ENCODE measurements around the gene MRPL51.
"Not testable (repeated sequence)": the region's sequence is repeated elsewhere in the genome, so short reads cannot be mapped to it uniquely, and the experiment has no call there.

MRPL51 gene

DNA sequence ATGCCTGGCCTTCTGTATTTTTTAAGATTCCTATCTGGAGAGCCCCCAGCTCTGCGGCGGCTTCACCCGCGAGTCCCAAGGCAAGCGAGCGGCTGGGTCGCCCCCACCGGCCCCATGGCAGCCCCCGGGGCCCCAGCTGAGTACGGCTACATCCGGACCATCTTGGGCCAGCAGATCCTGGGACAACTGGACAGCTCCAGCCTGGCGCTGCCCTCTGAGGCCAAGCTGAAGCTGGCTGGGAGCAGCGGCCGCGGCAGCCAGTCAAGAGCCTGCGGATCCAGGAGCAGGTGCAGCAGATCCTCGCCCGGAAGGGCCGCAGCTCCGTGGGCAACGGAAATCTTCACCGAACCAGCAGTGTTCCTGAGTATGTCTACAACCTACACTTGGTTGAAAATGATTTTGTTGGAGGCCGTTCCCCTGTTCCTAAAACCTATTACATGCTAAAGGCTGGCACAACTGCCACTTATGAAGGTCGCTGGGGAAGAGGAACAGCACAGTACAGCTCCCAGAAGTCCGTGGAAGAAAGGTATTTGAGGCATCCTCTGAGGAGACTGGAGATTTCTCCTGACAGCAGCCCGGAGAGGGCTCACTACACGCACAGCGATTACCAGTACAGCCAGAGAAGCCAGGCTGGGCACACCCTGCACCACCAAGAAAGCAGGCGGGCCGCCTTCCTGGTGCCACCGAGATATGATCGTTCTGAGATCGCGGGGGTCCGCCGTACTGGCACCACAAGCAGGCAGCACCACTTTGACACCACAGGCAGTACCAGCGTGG lies 15.3 kb downstream of the MRPL51 start:
- DNase-seq, result not testable (repeated sequence)

- DNase-seq, result peak; percentile 79
Observed at GRCh38 chr12:6476489-6476888, 16.6 kb downstream of the MRPL51 start.

- DNase-seq, result not testable (repeated sequence)
Observed at GRCh38 chr12:6475233-6475975, 17.7 kb downstream of the MRPL51 start.

- DNase-seq, result no peak
Observed at GRCh38 chr12:6472491-6472890, 20.6 kb downstream of the MRPL51 start.

DNA sequence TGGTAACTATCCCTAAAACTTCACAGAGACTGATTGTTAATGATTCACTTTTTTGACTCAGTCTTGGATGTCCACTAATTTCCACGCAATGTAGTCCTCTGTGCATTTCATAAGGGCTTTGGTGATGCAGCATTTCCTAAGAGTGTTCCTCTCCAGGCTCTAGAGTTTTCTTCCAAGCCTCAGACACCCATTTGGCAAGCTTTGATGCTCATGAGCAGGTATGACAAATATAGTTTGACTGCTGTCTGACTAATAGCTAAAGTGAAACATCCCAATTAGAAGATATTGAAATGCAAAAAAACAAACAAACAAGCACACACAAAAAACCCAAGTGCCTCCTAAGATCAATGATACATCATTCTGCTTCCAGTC lies 21.1 kb downstream of the MRPL51 start:
- peak; percentile 29 for DNase-seq

GRCh38 chr12:6470375-6471163 lies 22.5 kb downstream of the MRPL51 start, which contains the start of gene VAMP1:
VAMP1 (minus strand) TSS chr12:6470677; CDS start chr12:6470531, 146 bp downstream.
- peak; percentile 99 for DNase-seq

DNA sequence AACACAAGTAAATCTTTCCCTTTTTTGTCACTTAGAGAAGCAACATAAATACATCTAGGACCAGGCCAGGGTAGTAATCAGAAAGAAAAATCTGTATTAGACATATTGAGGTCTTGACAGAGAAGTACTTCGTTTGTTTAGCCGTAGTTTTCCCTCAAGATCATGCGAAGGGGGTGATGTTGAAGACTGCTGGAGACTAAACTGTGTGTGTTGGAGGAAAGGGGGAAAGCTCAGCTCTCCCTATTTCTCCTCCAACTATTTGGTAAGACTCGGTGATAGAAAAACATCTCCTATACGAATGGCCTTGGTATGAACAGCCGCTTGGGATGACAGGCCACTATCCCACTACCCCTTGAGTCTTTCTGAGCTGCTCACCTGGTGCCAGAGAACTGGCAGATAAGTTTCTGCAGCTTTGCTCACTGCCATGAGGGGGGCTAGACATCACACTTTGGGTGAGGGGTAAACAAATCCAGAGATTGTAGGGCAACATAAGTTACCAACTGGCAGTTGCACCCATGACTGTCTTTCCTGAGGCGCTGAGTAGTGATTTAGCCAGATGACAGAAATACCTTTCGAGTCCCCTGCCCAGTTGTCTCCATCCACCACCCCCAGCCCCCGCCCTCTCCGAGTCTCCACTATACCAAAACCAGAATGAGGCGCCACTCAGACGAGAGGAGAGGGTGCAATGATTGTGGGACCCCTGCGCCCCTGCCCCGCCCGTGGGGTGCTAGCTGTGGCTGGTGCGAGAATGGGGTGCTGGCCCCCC lies 23.3 kb downstream of the MRPL51 start:
- no peak for DNase-seq

- no peak for DNase-seq
Observed at GRCh38 chr12:6469092-6469491, 24.0 kb downstream of the MRPL51 start.

GRCh38 chr12:6468283-6468575 lies 24.8 kb downstream of the MRPL51 start:
- DNase-seq, result no peak

DNA sequence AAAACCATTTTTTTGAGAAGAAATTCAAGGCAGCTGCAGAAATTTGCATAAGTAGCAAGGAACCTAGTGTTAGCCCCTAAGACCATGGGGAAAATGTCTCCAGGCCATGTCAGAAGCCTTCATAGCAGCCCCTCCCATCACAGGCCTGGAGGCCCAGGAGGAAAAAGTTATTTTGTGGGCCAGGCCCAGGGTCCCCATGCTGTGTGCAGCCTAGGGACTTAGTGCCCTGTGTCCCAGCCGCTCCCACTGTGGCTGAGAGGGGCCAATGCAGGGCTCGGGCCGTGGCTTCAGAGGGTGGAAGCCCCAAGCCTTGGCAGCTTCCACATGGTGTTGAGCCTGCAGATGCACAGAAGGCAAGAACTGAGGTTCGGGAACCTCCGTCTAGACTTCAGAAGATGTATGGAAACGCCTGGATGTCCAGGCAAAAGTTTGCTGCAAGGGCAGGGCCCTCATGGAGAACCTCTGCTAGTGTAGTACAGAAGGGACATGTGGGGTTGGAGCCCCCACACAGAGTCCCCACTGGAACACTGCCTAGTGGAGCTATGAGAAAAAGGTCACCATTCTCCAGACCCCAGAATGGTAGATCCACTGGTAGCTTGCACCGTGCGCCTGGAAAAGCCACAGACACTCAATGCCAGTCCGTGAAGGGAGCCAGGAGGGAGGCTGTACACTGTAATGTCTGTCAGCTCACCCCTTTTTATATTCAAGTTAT lies 25.3 kb downstream of the MRPL51 start:
- not testable (repeated sequence) for DNase-seq

- not testable (repeated sequence) for DNase-seq
Observed at GRCh38 chr12:6466751-6467150, 26.3 kb downstream of the MRPL51 start.

- DNase-seq, result no peak
Observed at GRCh38 chr12:6466184-6466573, 26.9 kb downstream of the MRPL51 start.

DNA sequence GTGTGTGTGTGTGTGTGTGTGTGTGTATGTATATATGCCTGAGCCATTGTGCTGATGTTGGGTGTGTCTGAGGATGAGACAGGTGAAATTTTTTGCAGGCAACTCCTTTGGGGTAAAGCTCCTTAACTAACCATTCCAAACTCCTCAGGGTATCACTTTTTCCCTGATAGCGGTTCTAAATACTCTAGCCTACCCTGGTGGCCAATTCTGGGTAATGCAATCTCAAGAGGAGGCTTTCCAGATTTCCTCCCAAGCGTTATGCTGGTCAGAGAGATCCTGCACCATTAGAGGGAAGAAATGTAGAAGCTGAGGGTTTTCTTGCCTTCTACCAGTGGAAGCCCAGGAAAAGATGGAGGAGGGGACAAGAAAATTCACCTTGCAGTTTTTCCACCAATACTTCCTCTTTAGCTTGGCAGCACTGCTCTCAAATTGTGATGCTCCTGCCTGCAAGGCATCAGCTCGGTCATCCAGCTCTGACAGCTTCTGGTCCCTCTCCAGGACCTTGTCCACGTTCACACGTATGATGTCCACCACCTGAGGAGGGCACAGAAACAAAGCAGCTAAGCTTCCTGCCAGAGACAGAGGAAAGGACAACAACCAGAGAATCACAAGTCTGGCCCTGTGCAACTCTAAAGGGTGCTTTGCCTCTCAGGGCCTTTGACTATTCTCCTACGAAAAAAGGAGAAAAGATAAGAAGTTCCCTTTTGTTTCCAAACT lies 27.4 kb downstream of the MRPL51 start:
- DNase-seq, result peak; percentile 65

DNA sequence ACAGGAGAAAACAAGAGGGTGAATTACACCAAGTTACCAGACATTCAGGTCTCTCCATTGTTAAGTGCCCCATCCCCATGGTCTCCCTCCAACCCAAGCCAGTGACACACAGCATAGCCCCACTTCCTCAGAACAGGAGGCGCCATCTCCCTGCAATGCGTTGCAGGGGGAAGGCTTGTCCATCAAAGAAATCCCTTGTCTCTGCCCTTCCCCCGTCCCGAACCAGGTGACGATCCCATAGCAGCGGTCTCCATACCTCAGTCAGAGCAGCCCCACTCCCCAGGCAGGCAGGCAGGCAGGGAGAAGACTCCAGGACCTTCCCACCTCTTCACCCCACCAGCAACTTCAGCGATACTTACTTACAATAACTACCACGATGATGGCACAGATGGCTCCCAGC lies 28.5 kb downstream of the MRPL51 start:
- DNase-seq, result no peak

DNA sequence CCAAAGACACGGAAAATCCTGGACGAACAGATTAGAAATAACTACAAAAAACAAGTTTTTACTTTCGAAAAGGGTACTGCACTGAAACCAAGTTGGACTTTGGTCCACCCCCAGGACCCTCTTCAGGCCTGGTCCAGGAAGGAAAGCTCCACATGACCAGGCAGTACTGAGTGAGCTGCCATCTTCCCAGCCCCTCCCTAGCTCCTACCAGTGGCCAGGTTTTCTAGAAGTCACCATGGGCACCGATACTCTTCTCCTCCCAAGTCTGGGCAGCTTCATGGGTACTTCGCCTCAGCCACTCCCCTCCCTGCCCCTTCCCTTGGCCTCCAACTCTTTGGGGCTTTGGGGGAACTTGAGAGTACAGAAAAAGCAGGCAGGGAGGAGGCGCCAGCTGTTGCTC lies 29.2 kb downstream of the MRPL51 start:
- DNase-seq, result no peak

GRCh38 chr12:6463216-6463615 lies 29.8 kb downstream of the MRPL51 start:
- DNase-seq, result no peak

DNA sequence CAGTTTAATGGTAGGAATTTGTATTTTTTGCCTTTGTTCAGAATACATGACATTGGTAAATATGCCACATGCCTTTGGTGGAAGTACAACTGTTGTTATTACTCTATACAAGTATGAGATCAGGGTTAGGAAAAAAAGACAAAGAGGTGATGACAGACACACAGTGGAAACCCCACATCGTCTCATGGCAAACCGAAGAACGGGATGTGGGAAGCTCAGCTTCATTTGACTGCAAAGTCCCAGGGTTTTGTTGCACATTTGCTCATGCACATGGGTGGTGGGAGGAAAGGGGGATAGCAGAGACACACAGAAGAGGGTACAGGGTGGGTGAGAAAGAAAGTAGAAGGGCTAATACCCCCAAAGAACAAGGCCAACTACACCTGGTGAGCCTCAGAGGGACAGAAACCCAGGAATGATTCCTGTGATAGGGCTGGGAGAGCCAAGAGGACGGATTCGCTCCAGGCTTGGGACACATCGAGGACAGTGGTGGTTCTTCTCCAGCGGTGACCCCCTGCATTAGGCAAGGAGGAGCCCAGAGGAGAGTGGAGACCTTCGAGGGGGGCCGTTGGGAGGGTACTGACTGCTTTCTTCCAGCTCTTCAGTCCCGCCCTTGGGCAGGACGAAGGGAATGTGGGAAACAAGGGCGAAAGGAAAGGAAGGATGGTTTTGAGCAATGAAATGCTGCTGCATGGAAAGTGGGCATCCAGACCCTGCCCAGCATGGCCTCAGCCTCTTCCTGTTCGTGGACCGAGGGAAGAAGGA lies 30.6 kb downstream of the MRPL51 start:
- DNase-seq, result no peak

GRCh38 chr12:6461401-6462233 lies 31.4 kb downstream of the MRPL51 start:
- DNase-seq, result no peak

- DNase-seq, result no peak
Observed at GRCh38 chr12:6460751-6461371, 32.2 kb downstream of the MRPL51 start.

Data from fibroblast of skin of right biceps (primary cell).